ENCODE data around the gene MXRA5.

DNA sequence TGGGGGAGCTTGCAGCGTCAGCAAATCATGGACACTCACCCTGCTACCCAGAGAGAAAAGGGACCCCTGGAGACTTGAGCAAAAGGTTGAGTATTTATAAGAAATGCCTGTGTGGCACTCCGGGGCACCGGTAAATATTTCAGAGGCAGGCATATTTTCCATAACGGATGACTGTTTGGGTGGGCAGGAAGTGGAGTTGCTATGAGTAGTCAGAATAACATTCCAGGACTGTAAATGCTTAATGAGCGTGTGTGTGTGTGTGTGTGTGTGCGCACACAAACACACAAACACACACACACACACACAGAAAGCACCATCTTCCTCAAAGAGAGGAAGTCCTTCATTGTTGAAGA, 74.6 kb downstream of the MXRA5 start:
- TF ChIP-seq POLR2A (IDR thresholded peaks at IDR 0.05), result no peak
- TF ChIP-seq, protein P1, sequence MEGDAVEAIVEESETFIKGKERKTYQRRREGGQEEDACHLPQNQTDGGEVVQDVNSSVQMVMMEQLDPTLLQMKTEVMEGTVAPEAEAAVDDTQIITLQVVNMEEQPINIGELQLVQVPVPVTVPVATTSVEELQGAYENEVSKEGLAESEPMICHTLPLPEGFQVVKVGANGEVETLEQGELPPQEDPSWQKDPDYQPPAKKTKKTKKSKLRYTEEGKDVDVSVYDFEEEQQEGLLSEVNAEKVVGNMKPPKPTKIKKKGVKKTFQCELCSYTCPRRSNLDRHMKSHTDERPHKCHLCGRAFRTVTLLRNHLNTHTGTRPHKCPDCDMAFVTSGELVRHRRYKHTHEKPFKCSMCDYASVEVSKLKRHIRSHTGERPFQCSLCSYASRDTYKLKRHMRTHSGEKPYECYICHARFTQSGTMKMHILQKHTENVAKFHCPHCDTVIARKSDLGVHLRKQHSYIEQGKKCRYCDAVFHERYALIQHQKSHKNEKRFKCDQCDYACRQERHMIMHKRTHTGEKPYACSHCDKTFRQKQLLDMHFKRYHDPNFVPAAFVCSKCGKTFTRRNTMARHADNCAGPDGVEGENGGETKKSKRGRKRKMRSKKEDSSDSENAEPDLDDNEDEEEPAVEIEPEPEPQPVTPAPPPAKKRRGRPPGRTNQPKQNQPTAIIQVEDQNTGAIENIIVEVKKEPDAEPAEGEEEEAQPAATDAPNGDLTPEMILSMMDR (IDR thresholded peaks at IDR 0.05 in 8 of 11, conservative IDR thresholded peaks at IDR 0.05 in 3 of 11), result no peak

Measured in spleen (tissue), 7 donors.